ENCODE data around the gene WDR75. TPM values are rescaled to one million over a fixed set of nuclear protein-coding genes. Genes with fewer than 3 reads are reported as not detected.
A peak's percentile ranks its signal among the peaks of the same experiment; 100 is the strongest.
"Not testable (repeated sequence)": the region's sequence is repeated elsewhere in the genome, so short reads cannot be mapped to it uniquely, and the experiment has no call there.

WDR75 gene
- total RNA-seq, 2 experiments from 2014 or later: 55.7 to 79.6 TPM

- H3K4me1 ChIP-seq (ENCODE audit: insufficient read depth, low read length, poor library complexity, severe bottlenecking): peaks cover 8% of the 10 kb centered on the region
- no peaks in the 10 kb centered on the region for H4K20me1 ChIP-seq (ENCODE audit: insufficient read depth, low read length)
- ChIA-PET CTCF (ENCODE audit: unreplicated experiment) (no interaction called here), POLR2A (no interaction called here)
- no peaks in the 10 kb centered on the region for H3K9me3 ChIP-seq (ENCODE audit: low read length)
- no TSS peak for BruUV-seq (replicated peaks)
- no peak overlapping the region; the same call in 1 of the 2 replicates for H2AFZ ChIP-seq (ENCODE audit: low read length)
- H3K36me3 ChIP-seq (ENCODE audit: insufficient read depth, low read length): no peaks in the 10 kb centered on the region
- no peaks in the 10 kb centered on the region for H3K9me2 ChIP-seq (ENCODE audit: insufficient read depth, low read length)
- no peak overlapping the region for H3K4me3 ChIP-seq (ENCODE audit: low read depth, low read length, poor library complexity, severe bottlenecking)
- intact Hi-C loops (cut with micrococcal nuclease; ENCODE audit: unreplicated experiment): no loop called here
- H3K4me2 ChIP-seq (ENCODE audit: low read length): no peak overlapping the region
- H3K27ac ChIP-seq (ENCODE audit: low read depth, low read length, poor library complexity, severe bottlenecking): no peak overlapping the region
- no peak for TF ChIP-seq CTCF (conservative IDR thresholded peaks at IDR 0.05; ENCODE audit: low read length)
- no peak for TF ChIP-seq EZH2phosphoT487 (IDR thresholded peaks at IDR 0.05; ENCODE audit: borderline replicate concordance, low read depth, low read length)
- H3K79me2 ChIP-seq (ENCODE audit: insufficient read depth, low read depth, low read length): no peaks in the 10 kb centered on the region
- no peak for DNase-seq (ENCODE audit: low spot score)
Measured at GRCh38 chr2:189425676-189426075, 15.6 kb upstream of the WDR75 start.

- no peaks in the 10 kb centered on the region for H3K36me3 ChIP-seq (ENCODE audit: insufficient read depth, low read length)
- intact Hi-C loops (cut with micrococcal nuclease; ENCODE audit: unreplicated experiment): no loop called here
- BruUV-seq (replicated peaks): no TSS peak
- H3K79me2 ChIP-seq (ENCODE audit: insufficient read depth, low read depth, low read length): no peaks in the 10 kb centered on the region
- no peak overlapping the region for H3K27ac ChIP-seq (ENCODE audit: low read depth, low read length, poor library complexity, severe bottlenecking)
- no peak overlapping the region for H3K4me2 ChIP-seq (ENCODE audit: low read length)
- H2AFZ ChIP-seq (ENCODE audit: low read length): peak overlapping the region; percentile 66; the same call in 1 of the 2 replicates
- CTCF ChIA-PET (ENCODE audit: unreplicated experiment): no interaction called here
- no peaks in the 10 kb centered on the region for H4K20me1 ChIP-seq (ENCODE audit: insufficient read depth, low read length)
- DNase-seq (ENCODE audit: low spot score): no peak
- TF ChIP-seq CTCF (conservative IDR thresholded peaks at IDR 0.05; ENCODE audit: low read length) (no peak), EZH2phosphoT487 (IDR thresholded peaks at IDR 0.05; ENCODE audit: borderline replicate concordance, low read depth, low read length) (no peak)
- no peak overlapping the region for H3K4me3 ChIP-seq (ENCODE audit: low read depth, low read length, poor library complexity, severe bottlenecking)
- POLR2A ChIA-PET: interaction anchor here (0.6 to 1.2 kb wide), 3 partner anchors 9 to 35 kb away, joined by 3 to 4 read pairs (median 4); no protein-coding TSS in a partner anchor
- no peaks in the 10 kb centered on the region for H3K9me3 ChIP-seq (ENCODE audit: low read length)
- H3K4me1 ChIP-seq (ENCODE audit: insufficient read depth, low read length, poor library complexity, severe bottlenecking): peaks cover 8% of the 10 kb centered on the region
- H3K9me2 ChIP-seq (ENCODE audit: insufficient read depth, low read length): no peaks in the 10 kb centered on the region
Measured at GRCh38 chr2:189426886-189427285, 14.4 kb upstream of the WDR75 start.

GRCh38 chr2:189427872-189428271, 13.4 kb upstream of the WDR75 start:
- Histone ChIP-seq H3K4me1 (ENCODE audit: insufficient read depth, low read length, poor library complexity, severe bottlenecking) (peaks cover 8% of the 10 kb centered on the region), H2AFZ (ENCODE audit: low read length) (no peak overlapping the region), H3K4me2 (ENCODE audit: low read length) (no peak overlapping the region), H3K4me3 (ENCODE audit: low read depth, low read length, poor library complexity, severe bottlenecking) (no peak overlapping the region), H3K27ac (ENCODE audit: low read depth, low read length, poor library complexity, severe bottlenecking) (no peak overlapping the region), H3K9me3 (ENCODE audit: low read length) (no peaks in the 10 kb centered on the region), H3K79me2 (ENCODE audit: insufficient read depth, low read depth, low read length) (no peaks in the 10 kb centered on the region), H4K20me1 (ENCODE audit: insufficient read depth, low read length) (no peaks in the 10 kb centered on the region), H3K9me2 (ENCODE audit: insufficient read depth, low read length) (no peaks in the 10 kb centered on the region), H3K36me3 (ENCODE audit: insufficient read depth, low read length) (no peaks in the 10 kb centered on the region)
- ChIA-PET CTCF (ENCODE audit: unreplicated experiment) (no interaction called here), POLR2A (interaction anchor here (1.0 to 1.6 kb wide), 3 partner anchors 10 to 21 kb away, joined by 3 to 8 read pairs (median 4); partner anchors contain the start of gene WDR75)
- intact Hi-C loops (cut with micrococcal nuclease; ENCODE audit: unreplicated experiment): no loop called here
- BruUV-seq (replicated peaks): no TSS peak
- DNase-seq (ENCODE audit: low spot score): no peak
- TF ChIP-seq EZH2phosphoT487 (IDR thresholded peaks at IDR 0.05; ENCODE audit: borderline replicate concordance, low read depth, low read length): no peak
- no peak for TF ChIP-seq CTCF (conservative IDR thresholded peaks at IDR 0.05; ENCODE audit: low read length)

DNA sequence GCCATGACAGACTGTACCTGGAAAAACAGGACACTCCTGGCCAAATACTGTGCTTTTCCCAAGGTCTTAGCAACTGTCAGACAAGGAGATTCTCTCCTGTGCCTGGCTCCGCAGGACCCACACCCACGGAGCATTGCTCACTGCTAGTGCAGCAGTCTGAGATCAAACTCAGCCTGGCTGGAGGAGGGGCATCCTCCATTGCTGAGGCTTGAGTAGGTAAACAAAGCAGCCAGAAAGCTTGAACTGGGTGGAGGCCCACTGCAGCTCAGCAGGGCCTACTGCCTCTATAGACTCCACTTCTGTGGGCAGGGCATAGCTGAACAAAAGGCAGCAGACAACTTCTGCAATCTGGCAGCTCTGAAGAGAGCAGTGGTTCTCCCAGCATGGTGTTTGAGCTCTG, 10.8 kb upstream of the WDR75 start:
- H3K4me3 ChIP-seq (ENCODE audit: low read depth, low read length, poor library complexity, severe bottlenecking); intact Hi-C loops (cut with micrococcal nuclease; ENCODE audit: unreplicated experiment); H3K9me3 ChIP-seq (ENCODE audit: low read length); H3K79me2 ChIP-seq (ENCODE audit: insufficient read depth, low read depth, low read length); BruUV-seq (replicated peaks); H3K9me2 ChIP-seq (ENCODE audit: insufficient read depth, low read length); H4K20me1 ChIP-seq (ENCODE audit: insufficient read depth, low read length); H3K36me3 ChIP-seq (ENCODE audit: insufficient read depth, low read length); CTCF ChIA-PET (ENCODE audit: unreplicated experiment); H3K27ac ChIP-seq (ENCODE audit: low read depth, low read length, poor library complexity, severe bottlenecking); DNase-seq (ENCODE audit: low spot score); H3K4me2 ChIP-seq (ENCODE audit: low read length); H2AFZ ChIP-seq (ENCODE audit: low read length); H3K4me1 ChIP-seq (ENCODE audit: insufficient read depth, low read length, poor library complexity, severe bottlenecking): not testable (repeated sequence)
- POLR2A ChIA-PET: interaction anchor here (0.6 kb wide), 1 partner anchor 18 kb away, joined by 3 read pairs; no protein-coding TSS in a partner anchor

All from OCI-LY7 (cell line).